ENCODE results near the gene JAKMIP2. TPM values are rescaled to one million over a fixed set of nuclear protein-coding genes. Genes with fewer than 3 reads are reported as not detected.

The JAKMIP2 gene
- total RNA-seq, 1 experiment from 2014 or later, result 1.2 TPM

DNA sequence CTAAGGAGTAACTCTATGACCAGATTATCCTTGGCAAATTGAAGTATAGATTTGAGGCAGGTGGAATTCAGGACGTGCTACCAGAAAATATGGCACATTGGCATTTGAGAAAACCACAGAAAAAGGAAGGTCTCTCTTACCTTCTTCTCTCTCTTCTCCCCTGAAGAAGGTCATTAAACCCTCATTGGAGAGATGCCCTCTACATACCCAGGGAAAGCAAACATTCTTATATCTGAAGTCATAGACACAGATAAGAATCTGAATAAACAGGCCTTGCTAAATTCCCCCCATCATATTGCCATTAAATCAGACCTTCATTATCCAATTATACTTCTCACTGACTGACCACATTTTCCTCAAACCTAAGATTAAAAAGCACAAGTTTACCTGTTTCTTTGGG is 31.2 kb upstream of the JAKMIP2 start:
- Mint-ChIP-seq H3K36me3 (ENCODE audit: insufficient read depth, unreplicated experiment) (no peaks in the 10 kb centered on the region), H3K9me3 (ENCODE audit: unreplicated experiment) (no peaks in the 10 kb centered on the region), H3K27me3 (ENCODE audit: insufficient read depth, unreplicated experiment) (no peaks in the 10 kb centered on the region), H3K4me1 (ENCODE audit: low read depth, unreplicated experiment) (peaks cover 7% of the 10 kb centered on the region), H3K4me3 (ENCODE audit: unreplicated experiment) (no peak overlapping the region), H3K27ac (ENCODE audit: unreplicated experiment) (no peak overlapping the region)
- BruUV-seq (replicated peaks), result no TSS peak
- no peak overlapping the region for H3K4me3 ChIP-seq (ENCODE audit: low read depth, low read length)
- DNase-seq, result no peak
- H3K36me3 ChIP-seq (ENCODE audit: control insufficient read depth, insufficient read depth, low read length), result no peaks in the 10 kb centered on the region
- H3K4me1 ChIP-seq, result peaks cover 11% of the 10 kb centered on the region; the same call in 1 of the 2 replicates
- TF ChIP-seq, protein P1, sequence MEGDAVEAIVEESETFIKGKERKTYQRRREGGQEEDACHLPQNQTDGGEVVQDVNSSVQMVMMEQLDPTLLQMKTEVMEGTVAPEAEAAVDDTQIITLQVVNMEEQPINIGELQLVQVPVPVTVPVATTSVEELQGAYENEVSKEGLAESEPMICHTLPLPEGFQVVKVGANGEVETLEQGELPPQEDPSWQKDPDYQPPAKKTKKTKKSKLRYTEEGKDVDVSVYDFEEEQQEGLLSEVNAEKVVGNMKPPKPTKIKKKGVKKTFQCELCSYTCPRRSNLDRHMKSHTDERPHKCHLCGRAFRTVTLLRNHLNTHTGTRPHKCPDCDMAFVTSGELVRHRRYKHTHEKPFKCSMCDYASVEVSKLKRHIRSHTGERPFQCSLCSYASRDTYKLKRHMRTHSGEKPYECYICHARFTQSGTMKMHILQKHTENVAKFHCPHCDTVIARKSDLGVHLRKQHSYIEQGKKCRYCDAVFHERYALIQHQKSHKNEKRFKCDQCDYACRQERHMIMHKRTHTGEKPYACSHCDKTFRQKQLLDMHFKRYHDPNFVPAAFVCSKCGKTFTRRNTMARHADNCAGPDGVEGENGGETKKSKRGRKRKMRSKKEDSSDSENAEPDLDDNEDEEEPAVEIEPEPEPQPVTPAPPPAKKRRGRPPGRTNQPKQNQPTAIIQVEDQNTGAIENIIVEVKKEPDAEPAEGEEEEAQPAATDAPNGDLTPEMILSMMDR (IDR thresholded peaks at IDR 0.05; ENCODE audit: insufficient read depth in 1 of 2, low read depth in 1 of 2, low read length in 1 of 2, severe bottlenecking in 1 of 2, unreplicated experiment in 1 of 2), result no peak
- ChIA-PET POLR2A (no interaction called here), CTCF (no interaction called here)
- H3K9me3 ChIP-seq, result no peaks in the 10 kb centered on the region
- intact Hi-C loops (cut with micrococcal nuclease; ENCODE audit: unreplicated experiment), result no loop called here
- no peaks in the 10 kb centered on the region for H3K27me3 ChIP-seq (replicated peaks; ENCODE audit: control insufficient read depth, insufficient read depth, low read length)

DNA sequence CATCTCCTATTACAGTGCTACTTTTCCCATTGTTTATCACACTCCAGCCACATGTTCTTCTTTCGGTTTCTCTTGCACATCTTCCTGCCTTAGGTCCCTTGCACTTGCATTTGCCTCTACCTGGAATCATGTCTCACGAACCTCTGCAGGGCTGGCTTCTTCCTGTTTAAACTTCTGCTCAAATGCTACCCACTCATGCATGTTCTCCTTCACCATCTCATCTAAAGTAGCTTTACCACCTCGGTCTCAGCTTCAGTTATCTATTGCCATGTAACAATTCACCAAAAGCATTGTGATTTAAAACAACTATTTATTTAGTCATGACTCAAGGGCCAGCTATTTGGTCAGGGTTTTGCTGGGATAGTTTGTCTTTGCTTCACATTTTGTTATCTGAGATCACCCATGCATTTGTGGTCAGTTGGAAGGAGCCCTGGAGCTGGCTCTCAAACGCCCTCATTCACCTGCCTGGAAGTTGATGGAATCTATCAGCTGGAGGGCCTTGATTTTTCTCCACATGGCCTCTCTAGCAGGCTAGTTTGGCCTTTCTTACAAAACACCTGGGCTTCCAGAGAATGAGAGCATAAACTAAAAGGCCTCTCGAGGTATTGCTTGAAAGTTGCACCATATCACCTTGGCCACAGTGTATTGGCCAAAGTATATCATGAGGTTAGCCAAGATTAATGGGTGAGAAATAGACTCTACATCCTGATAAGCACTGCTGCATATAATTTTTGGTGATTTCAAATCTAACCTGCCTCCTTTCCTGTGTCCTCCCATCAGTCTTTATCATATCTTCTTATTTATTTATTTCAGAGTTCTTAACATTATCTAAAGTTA is 27.5 kb upstream of the JAKMIP2 start:
- no peaks in the 10 kb centered on the region for H3K27me3 Mint-ChIP-seq (ENCODE audit: insufficient read depth, unreplicated experiment)
- ChIA-PET POLR2A (no interaction called here), CTCF (interaction anchor here (1.0 kb wide), 1 partner anchor 182 kb away, joined by 3 read pairs; no protein-coding TSS in a partner anchor)
- peaks cover 7% of the 10 kb centered on the region for H3K4me1 Mint-ChIP-seq (ENCODE audit: low read depth, unreplicated experiment)
- Histone ChIP-seq H3K4me3 (ENCODE audit: low read depth, low read length) (no peak overlapping the region), H3K36me3 (ENCODE audit: control insufficient read depth, insufficient read depth, low read length) (no peaks in the 10 kb centered on the region), H3K27me3 (replicated peaks; ENCODE audit: control insufficient read depth, insufficient read depth, low read length) (no peaks in the 10 kb centered on the region), H3K4me1 (peaks cover 11% of the 10 kb centered on the region; the same call in 1 of the 2 replicates), H3K9me3 (no peaks in the 10 kb centered on the region)
- BruUV-seq (replicated peaks), result no TSS peak
- peak in 1 of 2 experiments; percentile 24 for DNase-seq
- H3K27ac Mint-ChIP-seq (ENCODE audit: unreplicated experiment), result no peak overlapping the region
- H3K36me3 Mint-ChIP-seq (ENCODE audit: insufficient read depth, unreplicated experiment), result no peaks in the 10 kb centered on the region
- intact Hi-C loops (cut with micrococcal nuclease; ENCODE audit: unreplicated experiment), result no loop called here
- TF ChIP-seq, protein P1 (IDR thresholded peaks at IDR 0.05; ENCODE audit: insufficient read depth in 1 of 2, low read depth in 1 of 2, low read length in 1 of 2, severe bottlenecking in 1 of 2, unreplicated experiment in 1 of 2), result no peak
- no peaks in the 10 kb centered on the region for H3K9me3 Mint-ChIP-seq (ENCODE audit: unreplicated experiment)
- H3K4me3 Mint-ChIP-seq (ENCODE audit: unreplicated experiment), result no peak overlapping the region

DNA sequence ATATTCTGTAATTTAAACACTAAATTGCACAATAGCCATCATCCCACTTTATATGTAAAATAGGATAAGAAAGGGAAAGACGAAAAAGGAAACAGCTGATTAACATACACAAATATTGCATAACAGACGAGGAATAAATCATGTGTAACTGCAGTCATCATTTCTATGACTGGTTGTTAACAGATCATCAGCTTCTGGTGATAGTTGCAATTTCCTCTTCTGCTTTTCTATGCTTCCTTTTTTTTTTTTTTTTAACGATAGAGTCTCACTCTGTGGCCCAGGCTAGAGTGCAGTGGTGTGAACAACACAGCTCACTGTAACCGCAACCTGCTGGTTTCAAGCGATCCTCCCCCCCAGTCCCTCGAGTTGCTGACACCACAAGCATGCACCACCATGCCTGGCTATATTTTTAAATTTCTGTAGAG is 22.5 kb upstream of the JAKMIP2 start:
- H3K9me3 ChIP-seq, result no peaks in the 10 kb centered on the region
- no peaks in the 10 kb centered on the region for H3K9me3 Mint-ChIP-seq (ENCODE audit: unreplicated experiment)
- peaks cover 3% of the 10 kb centered on the region; the same call in 1 of the 2 replicates for H3K4me1 ChIP-seq
- no peaks in the 10 kb centered on the region for H3K27me3 Mint-ChIP-seq (ENCODE audit: insufficient read depth, unreplicated experiment)
- H3K4me3 ChIP-seq (ENCODE audit: low read depth, low read length), result no peak overlapping the region
- no peaks in the 10 kb centered on the region for H3K36me3 ChIP-seq (ENCODE audit: control insufficient read depth, insufficient read depth, low read length)
- POLR2A ChIA-PET, result no interaction called here
- H3K36me3 Mint-ChIP-seq (ENCODE audit: insufficient read depth, unreplicated experiment), result no peaks in the 10 kb centered on the region
- H3K4me3 Mint-ChIP-seq (ENCODE audit: unreplicated experiment), result no peak overlapping the region
- BruUV-seq (replicated peaks), result no TSS peak
- peaks cover 7% of the 10 kb centered on the region for H3K4me1 Mint-ChIP-seq (ENCODE audit: low read depth, unreplicated experiment)
- CTCF ChIA-PET, result interaction anchor here (0.6 kb wide), 1 partner anchor 18 kb away, joined by 3 read pairs; no protein-coding TSS in a partner anchor
- intact Hi-C loops (cut with micrococcal nuclease; ENCODE audit: unreplicated experiment), result no loop called here
- TF ChIP-seq, protein P1 (IDR thresholded peaks at IDR 0.05; ENCODE audit: insufficient read depth in 1 of 2, low read depth in 1 of 2, low read length in 1 of 2, severe bottlenecking in 1 of 2, unreplicated experiment in 1 of 2), result no peak
- no peak for DNase-seq
- H3K27ac Mint-ChIP-seq (ENCODE audit: unreplicated experiment), result no peak overlapping the region
- no peaks in the 10 kb centered on the region for H3K27me3 ChIP-seq (replicated peaks; ENCODE audit: control insufficient read depth, insufficient read depth, low read length)
